Activated T-cell treated with anti-CD3 and anti-CD28 coated beads for 48 hours (primary cell): Measurements from ENCODE around the gene LONRF3.

Experiments used
- DNase-seq: peaks from one replicate; pipeline ENCODE4 v3.0.0-alpha.2; 2020; ENCODE audit warnings: low read depth

Gene LONRF3

DNA sequence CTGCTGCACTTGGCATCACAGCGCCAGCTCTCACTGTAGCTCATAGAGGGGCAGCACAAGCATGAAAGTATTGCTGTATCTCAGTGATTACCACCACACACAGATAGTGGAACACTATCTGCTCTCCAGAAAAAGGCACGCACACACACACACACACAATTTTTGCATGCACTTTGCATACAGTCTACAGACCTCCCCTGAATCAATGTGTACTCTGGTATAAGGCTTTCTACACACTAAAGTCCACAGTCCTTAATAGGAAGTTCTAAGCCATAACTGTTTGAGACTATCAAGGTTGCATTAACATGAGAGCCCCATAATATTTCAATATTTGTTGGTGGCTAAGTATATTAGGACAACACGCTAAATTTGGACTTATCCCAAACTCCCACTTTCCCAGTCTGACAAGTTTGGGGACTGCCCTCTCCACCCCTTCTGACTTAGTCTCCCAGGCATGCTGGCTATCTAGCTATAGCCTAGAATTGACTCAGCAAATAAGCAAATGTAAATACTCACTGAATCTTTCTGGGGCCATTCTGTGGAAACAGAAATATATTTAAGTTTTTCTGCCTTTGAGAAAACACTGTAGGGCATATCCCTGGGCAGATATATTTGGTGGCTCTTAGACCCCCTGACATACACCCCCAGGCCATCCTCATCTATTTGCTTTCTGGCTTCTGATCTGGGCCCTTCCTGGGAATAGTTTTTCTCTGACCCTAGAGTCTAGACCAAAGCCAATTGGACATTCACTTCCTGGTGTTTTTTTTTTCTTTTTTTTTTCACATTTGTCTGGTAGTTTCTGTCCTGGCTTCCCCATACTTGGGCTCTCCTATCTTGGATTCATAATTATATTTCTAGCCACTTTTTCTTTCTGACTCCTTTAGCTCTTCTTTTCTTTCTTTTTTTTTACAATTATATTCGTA is 62.0 kb downstream of the LONRF3 start:
- no peak for DNase-seq

DNA sequence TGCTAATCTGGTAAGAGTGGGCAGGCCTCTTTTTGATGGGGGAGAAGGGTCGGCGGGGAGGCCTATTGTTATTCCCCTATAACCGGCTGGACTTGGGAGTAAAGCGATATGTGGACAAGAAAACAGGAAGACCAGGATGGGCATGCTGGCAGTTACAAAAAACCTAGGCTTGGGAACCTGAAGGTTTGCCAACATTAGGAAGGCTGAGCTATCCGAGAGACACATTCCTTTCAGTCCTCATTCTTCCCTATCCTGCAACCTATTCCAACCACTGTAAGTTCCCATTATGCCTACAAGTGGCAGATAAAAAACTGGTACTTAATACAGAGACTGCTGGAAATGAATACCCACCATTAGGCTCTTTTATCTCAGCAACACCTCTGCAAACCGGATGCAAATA is 66.0 kb downstream of the LONRF3 start:
- DNase-seq = no peak

DNA sequence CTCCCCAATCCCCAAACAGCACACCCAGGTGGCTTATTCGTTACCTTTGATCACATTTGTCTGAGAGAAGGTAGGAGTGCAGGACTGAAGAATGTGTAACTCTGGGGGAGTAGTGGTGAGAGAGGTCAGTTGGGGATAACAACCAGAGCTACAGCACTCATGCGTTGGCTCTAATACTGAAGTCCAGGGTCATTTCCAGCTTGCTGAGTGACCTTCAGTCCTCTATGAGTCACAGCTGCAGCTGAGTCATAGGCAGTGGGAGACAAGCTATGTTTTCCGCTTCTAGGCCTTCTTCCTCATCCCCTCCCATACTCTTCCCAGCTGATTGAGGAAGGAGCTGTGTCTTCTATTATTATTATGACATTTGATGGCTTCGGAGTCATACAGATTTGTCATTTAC is 66.8 kb downstream of the LONRF3 start:
- DNase-seq = no peak

DNA sequence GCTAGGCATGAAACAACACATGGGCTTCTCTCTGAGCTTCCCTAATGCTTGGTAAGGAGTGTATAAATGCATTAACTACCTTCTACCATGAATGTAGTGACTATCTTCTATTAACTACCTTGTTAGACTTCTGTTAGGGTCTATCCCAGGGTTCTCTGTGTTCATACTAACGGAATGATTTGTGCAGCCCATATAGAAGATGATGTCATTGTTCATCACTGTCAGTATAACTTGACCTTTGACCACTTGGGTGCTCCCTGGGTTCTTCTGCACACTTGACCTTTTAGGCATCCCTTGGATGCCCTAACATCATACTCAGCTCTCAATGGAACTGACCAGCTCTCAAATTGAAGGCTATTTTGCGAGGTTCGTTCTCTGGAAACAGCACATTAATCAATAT is 67.6 kb downstream of the LONRF3 start:
- no peak for DNase-seq

DNA sequence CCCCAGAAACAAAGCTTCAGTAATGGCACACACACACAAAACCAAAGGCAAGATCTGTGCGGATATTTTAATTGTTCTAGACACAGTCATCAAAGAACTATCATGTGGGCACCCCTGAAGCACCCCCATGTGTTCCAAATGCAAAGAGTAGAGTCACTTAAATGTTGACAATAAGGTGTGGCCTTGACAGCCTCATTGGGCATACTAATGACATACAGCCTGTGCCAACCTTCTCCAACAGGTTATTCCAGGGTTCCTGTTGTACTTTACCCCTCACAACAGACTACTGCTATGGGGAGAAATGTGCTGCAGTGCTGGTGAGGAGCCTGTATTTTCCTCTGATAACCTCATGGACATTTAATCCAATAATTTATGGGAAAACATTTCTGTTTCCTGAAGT is 68.6 kb downstream of the LONRF3 start:
- DNase-seq = no peak

DNA sequence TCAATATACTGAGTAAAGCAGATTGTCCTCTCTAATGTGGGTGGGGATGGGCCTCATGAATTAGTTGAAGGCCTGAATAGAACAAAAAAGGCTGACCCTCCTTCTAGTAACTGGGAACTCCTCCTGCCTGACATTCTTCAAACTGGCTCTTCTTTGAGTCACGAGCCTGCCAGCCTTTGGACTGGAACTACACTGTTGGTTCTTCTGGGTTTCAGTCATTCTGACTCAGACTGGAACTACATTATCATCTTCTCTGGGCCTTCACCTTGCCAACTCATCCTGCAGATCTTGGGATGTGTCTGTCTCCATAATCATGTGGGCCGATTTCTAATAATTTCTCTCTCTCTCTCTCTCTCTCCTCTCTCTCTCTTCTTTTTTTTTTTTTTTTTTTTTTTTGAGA is 71.5 kb downstream of the LONRF3 start:
- DNase-seq = no peak

DNA sequence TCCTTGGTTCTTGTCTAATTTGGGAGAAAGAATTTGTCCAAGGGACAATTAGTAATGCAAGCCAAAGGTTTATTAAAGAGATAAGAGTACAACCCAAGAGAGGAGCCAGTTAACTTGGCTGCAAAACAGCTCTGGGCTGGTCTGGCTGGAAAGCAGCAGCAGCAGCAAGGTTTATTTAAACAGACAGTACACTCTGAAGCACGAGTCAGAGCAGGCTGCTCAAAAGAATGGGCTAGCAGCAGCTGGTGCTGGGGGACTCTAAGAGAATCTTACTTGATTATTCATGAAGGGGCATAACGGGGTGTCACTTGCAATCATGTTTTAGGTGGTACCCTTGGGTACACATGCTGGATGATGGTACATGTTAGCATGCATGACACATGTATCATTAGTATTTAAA is 81.3 kb downstream of the LONRF3 start:
- DNase-seq = no peak

DNA sequence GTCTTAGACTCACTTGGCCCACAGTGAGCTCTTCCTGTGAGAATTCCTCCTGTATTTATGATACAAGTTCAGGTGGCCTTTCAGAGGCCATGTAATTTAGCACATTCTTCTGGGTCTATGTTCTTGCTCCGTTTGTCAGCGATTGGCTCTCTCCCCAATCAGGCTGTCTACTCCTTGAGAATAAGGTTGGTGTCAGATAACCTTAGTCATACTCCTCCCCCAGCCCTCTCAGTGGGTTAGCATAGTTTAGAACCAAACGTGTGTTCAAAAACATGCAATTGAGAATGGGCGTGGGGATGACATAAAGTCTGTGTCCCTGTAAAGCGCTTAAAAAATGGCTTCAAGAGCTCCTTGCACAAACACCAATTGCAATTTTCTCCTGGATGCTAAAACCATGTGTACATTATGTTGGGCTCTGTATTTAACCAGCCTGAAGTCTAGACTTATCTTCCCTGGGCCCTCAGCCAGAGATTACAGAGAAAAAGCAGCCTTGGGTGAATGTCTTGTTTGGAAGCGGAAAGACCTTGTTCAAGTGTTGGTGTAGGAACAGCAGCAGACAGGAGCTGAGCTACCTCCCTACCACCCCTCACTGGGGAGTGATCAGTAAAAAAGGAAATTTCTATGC is 88.4 kb downstream of the LONRF3 start:
- DNase-seq = no peak

DNA sequence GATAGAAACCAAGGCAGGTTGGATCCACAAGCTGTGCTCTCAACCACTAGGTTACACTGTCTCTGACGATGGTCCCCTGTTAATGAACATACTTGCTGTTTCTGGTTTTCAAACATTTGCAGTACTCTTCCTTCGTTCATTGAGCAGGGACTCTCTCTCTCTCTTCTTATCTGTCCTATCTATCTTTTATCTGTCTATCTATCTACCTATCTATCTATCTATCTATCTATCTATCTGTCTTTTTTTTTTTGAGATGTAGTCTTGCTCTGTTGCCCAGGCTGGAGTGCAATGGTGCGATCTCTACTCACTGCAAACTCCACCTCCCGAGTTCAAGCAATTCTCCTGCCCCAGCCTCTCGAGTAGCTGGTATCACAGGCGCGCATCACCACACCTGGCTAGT is 89.0 kb downstream of the LONRF3 start:
- DNase-seq = no peak

DNA sequence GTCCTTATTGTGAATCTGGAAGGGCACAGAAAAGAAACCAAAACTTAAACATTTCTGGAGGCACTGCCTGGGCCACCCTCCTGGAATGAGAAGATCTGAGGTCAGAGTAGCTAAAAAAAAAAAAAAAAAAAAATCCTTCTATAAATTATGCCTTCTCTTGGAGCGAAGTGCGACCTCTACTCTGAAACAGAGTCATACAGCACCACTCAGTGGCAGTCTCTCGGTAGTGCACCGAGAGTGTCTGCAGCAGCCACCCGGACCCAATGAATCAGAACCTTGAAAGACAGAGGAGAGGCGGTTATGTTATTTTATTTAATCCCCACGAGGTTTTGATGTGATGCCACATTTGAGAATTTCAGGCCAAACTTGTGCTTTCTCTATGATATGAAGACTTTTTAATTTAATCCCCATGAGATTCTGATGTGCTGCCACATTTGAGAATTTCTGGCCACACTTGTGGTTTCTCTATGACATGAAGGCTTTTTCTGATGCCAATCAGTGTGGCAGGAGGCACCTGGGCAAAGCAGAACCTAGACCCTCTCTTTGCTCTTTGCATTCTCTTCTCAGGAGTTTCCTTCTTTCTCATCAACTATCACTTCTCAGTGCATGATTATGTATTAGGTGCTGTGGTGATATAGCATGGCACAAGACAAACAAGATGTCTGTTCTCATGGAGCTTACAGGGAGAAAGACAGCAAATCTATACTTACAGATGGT is 92.8 kb downstream of the LONRF3 start:
- peak; percentile 23 for DNase-seq
